Liver (tissue), 9 donors: ENCODE results near the gene GRID1. TPM values are rescaled to one million over a fixed set of nuclear protein-coding genes. Genes with fewer than 3 reads are reported as not detected.

Source experiments
- DNase-seq: peaks from one replicate; pipeline ENCODE4 v3.0.0-alpha.2; 2017; ENCODE audit warnings: low spot score
- H3K27ac ChIP-seq, 2 donors: one replicate each; pipeline ENCODE4 v1.7.0; 2013; ENCODE audit warnings: inconsistent platforms in 2 of 2, low read length in 2 of 2, control low read depth in 1 of 2, low read depth in 1 of 2, mild to moderate bottlenecking in 1 of 2
- H3K27me3 ChIP-seq, 4 donors: one replicate each; pipeline versions ENCODE4 v1.6.1 to v1.7.0; 2013; ENCODE audit warnings: low read length in 3 of 4, inconsistent platforms in 1 of 4, mild to moderate bottlenecking in 1 of 4, moderate library complexity in 1 of 4; ENCODE audit not compliant: control insufficient read depth in 4 of 4, insufficient read depth in 4 of 4
- H3K36me3 ChIP-seq, 4 donors: one replicate each; pipeline versions ENCODE4 v1.6.1 to v1.7.0; 2013; ENCODE audit warnings: low read length in 3 of 4, mild to moderate bottlenecking in 3 of 4, low read depth in 1 of 4, moderate library complexity in 1 of 4; ENCODE audit not compliant: control insufficient read depth in 4 of 4, insufficient read depth in 3 of 4
- H3K4me1 ChIP-seq, 4 donors: one replicate each; pipeline versions ENCODE4 v1.6.1 to v1.7.0; 2013; ENCODE audit warnings: low read length in 3 of 4, mild to moderate bottlenecking in 3 of 4, moderate library complexity in 1 of 4; ENCODE audit not compliant: control insufficient read depth in 4 of 4, insufficient read depth in 4 of 4
- H3K4me3 ChIP-seq, 3 donors: one replicate each; pipeline versions ENCODE4 v1.6.1 to v1.7.0; 2013; ENCODE audit warnings: low read length in 3 of 3, control low read depth in 1 of 3, low read depth in 1 of 3, mild to moderate bottlenecking in 1 of 3
- H3K9ac ChIP-seq, 2 donors: one replicate each; pipeline ENCODE4 v1.7.0; 2013; ENCODE audit warnings: low read length in 2 of 2, mild to moderate bottlenecking in 2 of 2, moderate library complexity in 2 of 2, control low read depth in 1 of 2, low read depth in 1 of 2
- H3K9me3 ChIP-seq, 4 donors: one replicate each; pipeline versions ENCODE4 v1.6.1 to v1.7.0; 2013; ENCODE audit warnings: low read length in 3 of 4; ENCODE audit not compliant: control insufficient read depth in 4 of 4
- EGR1 ChIP-seq, 2 donors: IDR thresholded peaks; 2 replicates each; pipeline ENCODE4 v1.6.1; 2016 to 2018; ENCODE audit warnings: antibody characterized with exemption in 2 of 2, low read depth in 2 of 2
- FOXA1 ChIP-seq: IDR thresholded peaks from 2 replicates; pipeline ENCODE4 v1.6.1; 2016; ENCODE audit warnings: antibody characterized with exemption
- FOXA2 ChIP-seq: IDR thresholded peaks from 2 replicates; pipeline ENCODE4 v1.6.1; 2016; ENCODE audit warnings: antibody characterized with exemption
- GABPA ChIP-seq, 2 donors: IDR thresholded peaks in 1 of 2; conservative IDR thresholded peaks in 1 of 2; 2 replicates each; pipeline ENCODE4 v1.6.1; 2016; ENCODE audit warnings: antibody characterized with exemption in 2 of 2, mild to moderate bottlenecking in 1 of 2, moderate library complexity in 1 of 2
- HNF4A ChIP-seq, 2 donors: conservative IDR thresholded peaks; 2 replicates each; pipeline ENCODE4 v1.6.1; 2016; ENCODE audit warnings: antibody characterized with exemption in 2 of 2, mild to moderate bottlenecking in 2 of 2
- HNF4G ChIP-seq: IDR thresholded peaks from 2 replicates; pipeline ENCODE4 v1.6.1; 2016; ENCODE audit warnings: antibody characterized with exemption
- JUND ChIP-seq, 2 donors: IDR thresholded peaks; 2 replicates each; pipeline ENCODE4 v1.6.1; 2016; ENCODE audit warnings: antibody characterized with exemption in 2 of 2
- NR2F2 ChIP-seq: IDR thresholded peaks from 2 replicates; pipeline ENCODE4 v1.6.1; 2016; ENCODE audit warnings: antibody characterized with exemption
- RAD21 ChIP-seq, 2 donors: IDR thresholded peaks; 2 replicates each; pipeline ENCODE4 v1.6.1; 2016; ENCODE audit warnings: antibody characterized with exemption in 2 of 2, mild to moderate bottlenecking in 2 of 2
- RXRA ChIP-seq, 2 donors: IDR thresholded peaks; 2 replicates each; pipeline ENCODE4 v1.6.1; 2017 to 2018; ENCODE audit warnings: antibody characterized with exemption in 2 of 2, mild to moderate bottlenecking in 1 of 2
- SP1 ChIP-seq: IDR thresholded peaks from 2 replicates; pipeline ENCODE4 v1.6.1; 2018; ENCODE audit warnings: antibody characterized with exemption, mild to moderate bottlenecking
- TAF1 ChIP-seq: conservative IDR thresholded peaks from 2 replicates; pipeline ENCODE4 v1.6.1; 2016; ENCODE audit warnings: antibody characterized with exemption, mild to moderate bottlenecking
- YY1 ChIP-seq: IDR thresholded peaks from 2 replicates; pipeline ENCODE4 v1.6.1; 2016; ENCODE audit warnings: antibody characterized with exemption, mild to moderate bottlenecking
- WGBS: extraction: QIAGEN DNeasy Blood & Tissue Kit; methylation state at CpG from one replicate; pipeline ENCODE4 v1.1.7; 2013; 5-methylcytosine and 5-hydroxymethylcytosine counted together
- polyA plus RNA-seq, 2 donors: library from polyadenylated mRNA; stranded (reverse) in 1 of 2; unstranded in 1 of 2; fragments of 200-250 nt in 1 of 2; fragments of >200 nt in 1 of 2; fragmentation: Nextera tagmentation in 1 of 2; extraction: Ambion mirVana in 1 of 2; gene quantifications; one replicate each; pipeline versions ENCODE4 v1.2.1 to v1.2.3, GENCODE V29; 2013 to 2015
- total RNA-seq, 2 donors: library from RNA; depleted of rRNA; stranded (reverse); fragments of >200 nt; gene quantifications; one replicate each; pipeline ENCODE4 v1.2.3, GENCODE V29; 2014
- TF ChIP-seq, protein P1 (sequence below): fragments of 150-350 bp; IDR thresholded peaks from 2 replicates; pipeline ENCODE4 v1.5.1; 2017; ENCODE audit warnings: improper control_type of control experiment, low read depth, low read length; ENCODE audit not compliant: missing input control
- TF ChIP-seq, protein P2 (sequence below): IDR thresholded peaks from 2 replicates; pipeline ENCODE4 v1.6.1; 2016; ENCODE audit warnings: antibody characterized with exemption
- TF ChIP-seq, protein P3 (sequence below): IDR thresholded peaks from 2 replicates; pipeline ENCODE4 v1.6.1; 2016; ENCODE audit warnings: antibody characterized with exemption, mild to moderate bottlenecking
- donor health status: healthy.
- donor health status: healthy.
- donor health status: healthy.
- donor health status: healthy.
- donor health status: healthy.

Gene GRID1
- total and polyA plus RNA-seq, 4 donors = 0.09 to 0.17 (median 0.14) TPM; not detected in 1

DNA sequence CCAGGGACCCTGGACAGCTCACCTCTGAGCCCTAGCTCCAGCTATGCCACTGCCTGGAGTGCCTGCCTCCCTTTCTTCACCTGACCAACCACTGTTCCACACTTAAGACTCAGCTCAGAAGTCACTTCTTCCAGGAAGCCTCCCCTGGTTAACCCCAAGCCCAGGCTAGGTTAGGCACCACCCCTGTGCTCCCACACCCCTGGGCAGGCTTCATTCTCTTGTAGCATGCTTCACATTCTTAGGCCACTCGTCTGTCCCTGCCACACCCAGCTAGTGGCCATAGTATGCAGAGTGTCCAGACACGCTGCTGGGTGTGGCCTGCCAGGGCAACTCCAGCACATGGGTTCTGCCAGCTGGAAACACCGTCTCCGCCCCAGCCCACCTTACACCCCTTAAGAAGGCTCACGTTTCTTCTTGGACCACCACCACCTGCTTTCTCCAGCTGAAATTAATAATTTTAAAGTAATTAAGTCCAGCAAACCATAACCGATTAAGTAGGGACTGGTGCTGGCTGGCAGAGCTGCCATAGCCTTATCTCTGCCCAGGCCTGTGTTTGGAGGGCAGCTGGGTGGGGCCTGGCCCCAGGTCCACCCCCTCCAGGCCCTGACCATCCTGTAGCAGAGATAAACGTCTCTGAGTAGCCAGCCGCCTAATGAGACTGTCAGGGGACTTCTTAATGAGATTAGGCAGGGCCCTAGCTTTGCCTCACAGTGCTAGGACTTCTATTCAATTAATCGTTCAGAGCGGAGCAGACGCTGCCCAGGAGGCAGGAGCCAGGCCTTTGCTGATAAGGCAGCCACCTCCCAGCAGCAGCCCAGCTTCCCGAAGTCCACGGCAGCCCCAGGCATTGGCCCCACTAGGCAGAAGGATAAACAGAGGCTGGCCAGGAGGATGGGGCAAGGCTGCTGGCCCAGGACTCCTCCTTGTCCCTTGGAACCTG is 20.5 kb downstream of the GRID1 start:
- H3K27ac ChIP-seq = no peak overlapping the region
- 74% methylated on average over 13 of the region's 13 CpGs for WGBS
- no peaks in the 10 kb centered on the region for H3K36me3 ChIP-seq
- TF ChIP-seq EGR1 (IDR thresholded peaks at IDR 0.05; ENCODE audit: low read depth in 2 of 2) (no peak), YY1 (no peak), NR2F2 (no peak), FOXA2 (no peak), JUND (IDR thresholded peaks at IDR 0.05) (no peak), HNF4A (conservative IDR thresholded peaks at IDR 0.05) (no peak), RAD21 (IDR thresholded peaks at IDR 0.05) (no peak), GABPA (IDR thresholded peaks at IDR 0.05 in 1 of 2, conservative IDR thresholded peaks at IDR 0.05 in 1 of 2) (no peak), HNF4G (no peak), SP1 (no peak)
- TF ChIP-seq, protein P1, sequence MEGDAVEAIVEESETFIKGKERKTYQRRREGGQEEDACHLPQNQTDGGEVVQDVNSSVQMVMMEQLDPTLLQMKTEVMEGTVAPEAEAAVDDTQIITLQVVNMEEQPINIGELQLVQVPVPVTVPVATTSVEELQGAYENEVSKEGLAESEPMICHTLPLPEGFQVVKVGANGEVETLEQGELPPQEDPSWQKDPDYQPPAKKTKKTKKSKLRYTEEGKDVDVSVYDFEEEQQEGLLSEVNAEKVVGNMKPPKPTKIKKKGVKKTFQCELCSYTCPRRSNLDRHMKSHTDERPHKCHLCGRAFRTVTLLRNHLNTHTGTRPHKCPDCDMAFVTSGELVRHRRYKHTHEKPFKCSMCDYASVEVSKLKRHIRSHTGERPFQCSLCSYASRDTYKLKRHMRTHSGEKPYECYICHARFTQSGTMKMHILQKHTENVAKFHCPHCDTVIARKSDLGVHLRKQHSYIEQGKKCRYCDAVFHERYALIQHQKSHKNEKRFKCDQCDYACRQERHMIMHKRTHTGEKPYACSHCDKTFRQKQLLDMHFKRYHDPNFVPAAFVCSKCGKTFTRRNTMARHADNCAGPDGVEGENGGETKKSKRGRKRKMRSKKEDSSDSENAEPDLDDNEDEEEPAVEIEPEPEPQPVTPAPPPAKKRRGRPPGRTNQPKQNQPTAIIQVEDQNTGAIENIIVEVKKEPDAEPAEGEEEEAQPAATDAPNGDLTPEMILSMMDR = no peak
- TF ChIP-seq, protein P2, sequence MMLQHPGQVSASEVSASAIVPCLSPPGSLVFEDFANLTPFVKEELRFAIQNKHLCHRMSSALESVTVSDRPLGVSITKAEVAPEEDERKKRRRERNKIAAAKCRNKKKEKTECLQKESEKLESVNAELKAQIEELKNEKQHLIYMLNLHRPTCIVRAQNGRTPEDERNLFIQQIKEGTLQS = no peak
- TF ChIP-seq, protein P3, sequence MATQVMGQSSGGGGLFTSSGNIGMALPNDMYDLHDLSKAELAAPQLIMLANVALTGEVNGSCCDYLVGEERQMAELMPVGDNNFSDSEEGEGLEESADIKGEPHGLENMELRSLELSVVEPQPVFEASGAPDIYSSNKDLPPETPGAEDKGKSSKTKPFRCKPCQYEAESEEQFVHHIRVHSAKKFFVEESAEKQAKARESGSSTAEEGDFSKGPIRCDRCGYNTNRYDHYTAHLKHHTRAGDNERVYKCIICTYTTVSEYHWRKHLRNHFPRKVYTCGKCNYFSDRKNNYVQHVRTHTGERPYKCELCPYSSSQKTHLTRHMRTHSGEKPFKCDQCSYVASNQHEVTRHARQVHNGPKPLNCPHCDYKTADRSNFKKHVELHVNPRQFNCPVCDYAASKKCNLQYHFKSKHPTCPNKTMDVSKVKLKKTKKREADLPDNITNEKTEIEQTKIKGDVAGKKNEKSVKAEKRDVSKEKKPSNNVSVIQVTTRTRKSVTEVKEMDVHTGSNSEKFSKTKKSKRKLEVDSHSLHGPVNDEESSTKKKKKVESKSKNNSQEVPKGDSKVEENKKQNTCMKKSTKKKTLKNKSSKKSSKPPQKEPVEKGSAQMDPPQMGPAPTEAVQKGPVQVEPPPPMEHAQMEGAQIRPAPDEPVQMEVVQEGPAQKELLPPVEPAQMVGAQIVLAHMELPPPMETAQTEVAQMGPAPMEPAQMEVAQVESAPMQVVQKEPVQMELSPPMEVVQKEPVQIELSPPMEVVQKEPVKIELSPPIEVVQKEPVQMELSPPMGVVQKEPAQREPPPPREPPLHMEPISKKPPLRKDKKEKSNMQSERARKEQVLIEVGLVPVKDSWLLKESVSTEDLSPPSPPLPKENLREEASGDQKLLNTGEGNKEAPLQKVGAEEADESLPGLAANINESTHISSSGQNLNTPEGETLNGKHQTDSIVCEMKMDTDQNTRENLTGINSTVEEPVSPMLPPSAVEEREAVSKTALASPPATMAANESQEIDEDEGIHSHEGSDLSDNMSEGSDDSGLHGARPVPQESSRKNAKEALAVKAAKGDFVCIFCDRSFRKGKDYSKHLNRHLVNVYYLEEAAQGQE = no peak
- H3K9ac ChIP-seq = no peak overlapping the region
- no peak for DNase-seq
- no peak overlapping the region for H3K4me3 ChIP-seq
- H3K27me3 ChIP-seq = no peaks in the 10 kb centered on the region
- H3K9me3 ChIP-seq = no peaks in the 10 kb centered on the region
- H3K4me1 ChIP-seq = no peaks in the 10 kb centered on the region

DNA sequence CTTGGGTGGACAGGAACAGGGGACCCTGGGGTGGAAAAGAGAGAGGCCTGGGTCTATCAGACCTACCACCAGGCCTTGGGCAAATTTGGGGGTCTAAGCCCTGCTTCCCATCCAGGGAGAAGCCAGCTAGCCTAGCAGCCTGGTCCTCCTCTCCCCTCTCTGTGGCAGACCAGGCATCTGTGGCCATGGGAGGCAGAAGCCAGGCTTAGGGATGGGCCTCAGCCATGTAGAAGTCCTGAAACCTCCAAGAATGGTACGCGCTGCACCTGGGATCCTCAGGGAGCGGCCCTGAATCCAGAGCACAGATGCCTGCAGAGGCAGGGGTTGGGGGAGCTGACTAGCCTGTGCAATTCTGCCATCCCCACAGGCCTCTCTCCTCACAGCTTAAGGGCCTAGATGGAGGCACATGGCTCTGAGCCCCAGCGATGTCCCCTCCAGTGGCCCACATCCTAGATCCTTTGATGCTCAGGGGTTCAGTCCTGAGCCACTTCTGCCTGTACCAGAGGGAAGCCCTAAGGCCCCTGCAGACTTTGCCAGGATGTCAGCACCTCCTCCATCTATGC is 21.2 kb downstream of the GRID1 start:
- 92% methylated on average over 4 of the region's 4 CpGs for WGBS
- Histone ChIP-seq H3K27ac (no peak overlapping the region), H3K9ac (no peak overlapping the region)
- no peak for TF ChIP-seq RAD21 (IDR thresholded peaks at IDR 0.05)
- no peak for TF ChIP-seq EGR1 (IDR thresholded peaks at IDR 0.05; ENCODE audit: low read depth in 2 of 2)
- no peak for TF ChIP-seq JUND (IDR thresholded peaks at IDR 0.05)
- no peak for TF ChIP-seq NR2F2
- no peak for TF ChIP-seq TAF1
- TF ChIP-seq HNF4G = no peak
- TF ChIP-seq FOXA2 = no peak
- TF ChIP-seq, protein P3 = no peak
- no peak for TF ChIP-seq HNF4A (conservative IDR thresholded peaks at IDR 0.05)
- TF ChIP-seq RXRA (IDR thresholded peaks at IDR 0.05) = no peak
- TF ChIP-seq, protein P2 = no peak
- TF ChIP-seq GABPA (IDR thresholded peaks at IDR 0.05 in 1 of 2, conservative IDR thresholded peaks at IDR 0.05 in 1 of 2) = no peak
- no peak for TF ChIP-seq SP1
- TF ChIP-seq FOXA1 = no peak
- TF ChIP-seq, protein P1 = no peak

More for the DNA sequence above, 21.2 kb downstream of the GRID1 start:
- H3K36me3 ChIP-seq = no peaks in the 10 kb centered on the region
- no peak overlapping the region for H3K4me3 ChIP-seq
- H3K27me3 ChIP-seq = no peaks in the 10 kb centered on the region
- no peak for DNase-seq
- no peaks in the 10 kb centered on the region for H3K4me1 ChIP-seq
- H3K9me3 ChIP-seq = no peaks in the 10 kb centered on the region
